Upper lobe of right lung (tissue), 1 donor: ENCODE measurements around the gene AFDN. TPM values are rescaled to one million over a fixed set of nuclear protein-coding genes. Genes with fewer than 3 reads are reported as not detected.
A peak's percentile ranks its signal among the peaks of the same experiment; 100 is the strongest.

Source experiments
- ATAC-seq: fragments of 200-7000 bp; cut with Tn5 transposase; one replicate; pipeline ENCODE4 v1.9.1; 2020; ENCODE audit warnings: mild to moderate bottlenecking, moderate library complexity
- DNase-seq: peaks from one replicate; pipeline ENCODE4 v3.0.0-alpha.2; 2020
- H3K27ac ChIP-seq: fragments of 200-600 bp; one replicate; pipeline ENCODE4 v1.8.0; 2022
- H3K27me3 ChIP-seq: fragments of 200-600 bp; one replicate; pipeline ENCODE4 v1.8.0; 2022; ENCODE audit warnings: mild to moderate bottlenecking
- H3K36me3 ChIP-seq: fragments of 200-600 bp; one replicate; pipeline ENCODE4 v1.8.0; 2022
- H3K4me1 ChIP-seq: fragments of 200-600 bp; one replicate; pipeline ENCODE4 v1.8.0; 2022
- H3K4me3 ChIP-seq: fragments of 200-600 bp; one replicate; pipeline ENCODE4 v1.8.0; 2022; ENCODE audit warnings: mild to moderate bottlenecking
- H3K9me3 ChIP-seq: fragments of 200-600 bp; one replicate; pipeline ENCODE4 v1.8.0; 2022
- CTCF ChIP-seq: fragments of 200-600 bp; IDR thresholded peaks from one replicate; pipeline ENCODE4 v1.8.0; 2022; ENCODE audit warnings: antibody characterized with exemption
- intact Hi-C: fragments of 100-400 bp; cut with DNase I; formaldehyde crosslinking; loops from one replicate; pipeline ENCODE4 v1.11.0; 2022
- total RNA-seq: library from RNA; stranded (reverse); fragmentation: NEBNext Ultra II Directional; extraction: Animal tissue kit (Norgen Biotek cat#: 25700); gene quantifications from one replicate; pipeline ENCODE4 v1.2.1, GENCODE V29; 2021
- donor health status: DM: no; HTN: yes; CAD: no; lungs with severe emphysema.

Gene AFDN
- total RNA-seq, 1 donor from 2014 or later, result 179 TPM

GRCh38 chr6:167795321-167795811 is 31.3 kb upstream of the AFDN start:
- intact Hi-C loops, result no loop called here
- H3K36me3 ChIP-seq, result no peaks in the 10 kb centered on the region
- TF ChIP-seq CTCF, result no peak
- no peak for DNase-seq
- no peaks in the 10 kb centered on the region for H3K9me3 ChIP-seq
- no peak for ATAC-seq
- no peaks in the 10 kb centered on the region for H3K4me1 ChIP-seq
- peaks cover 6% of the 10 kb centered on the region for H3K27me3 ChIP-seq
- H3K27ac ChIP-seq, result no peak overlapping the region
- peak overlapping the region; percentile 48 for H3K4me3 ChIP-seq

GRCh38 chr6:167795874-167796191 is 30.9 kb upstream of the AFDN start:
- H3K9me3 ChIP-seq, result no peaks in the 10 kb centered on the region
- H3K4me3 ChIP-seq, result peak overlapping the region; percentile 48
- ATAC-seq, result no peak
- no peak for DNase-seq
- intact Hi-C loops, result no loop called here
- H3K4me1 ChIP-seq, result no peaks in the 10 kb centered on the region
- H3K36me3 ChIP-seq, result no peaks in the 10 kb centered on the region
- H3K27me3 ChIP-seq, result peaks cover 6% of the 10 kb centered on the region
- no peak for TF ChIP-seq CTCF
- no peak overlapping the region for H3K27ac ChIP-seq

- ATAC-seq, result peak; percentile 77
- TF ChIP-seq CTCF, result peak; percentile 10
- intact Hi-C loops, result no loop called here
- no peaks in the 10 kb centered on the region for H3K4me1 ChIP-seq
- H3K27me3 ChIP-seq, result peaks cover 6% of the 10 kb centered on the region
- no peaks in the 10 kb centered on the region for H3K9me3 ChIP-seq
- no peak for DNase-seq
- peak overlapping the region; percentile 48 for H3K4me3 ChIP-seq
- H3K27ac ChIP-seq, result peak overlapping the region; percentile 24
- no peaks in the 10 kb centered on the region for H3K36me3 ChIP-seq
Observed at GRCh38 chr6:167796192-167796981, 30.3 kb upstream of the AFDN start.

GRCh38 chr6:167797011-167797471 is 29.7 kb upstream of the AFDN start:
- ATAC-seq (peak; percentile 42), DNase-seq (no peak)
- intact Hi-C loops, result no loop called here
- Histone ChIP-seq H3K4me3 (peak overlapping the region; percentile 48), H3K27me3 (peaks cover 6% of the 10 kb centered on the region), H3K36me3 (no peaks in the 10 kb centered on the region), H3K9me3 (no peaks in the 10 kb centered on the region), H3K27ac (no peak overlapping the region), H3K4me1 (no peaks in the 10 kb centered on the region)
- TF ChIP-seq CTCF, result no peak

- no peak overlapping the region for H3K4me3 ChIP-seq
- intact Hi-C loops, result no loop called here
Observed at GRCh38 chr6:167797476-167798265, 29.0 kb upstream of the AFDN start.

More at GRCh38 chr6:167797476-167798265, 29.0 kb upstream of the AFDN start:
- Histone ChIP-seq H3K4me1 (no peaks in the 10 kb centered on the region), H3K27me3 (peaks cover 6% of the 10 kb centered on the region), H3K9me3 (no peaks in the 10 kb centered on the region), H3K36me3 (no peaks in the 10 kb centered on the region), H3K27ac (no peak overlapping the region)
- no peak for DNase-seq
- ATAC-seq, result no peak
- TF ChIP-seq CTCF, result no peak
